Tibial artery (tissue), 4 donors: ENCODE measurements around the gene TAF7L.

ENCODE experiments used
- DNase-seq, 2 donors: peaks; one replicate each; pipeline ENCODE4 v3.0.0-alpha.2; 2019
- H3K27ac ChIP-seq, 2 donors: fragments of 200-600 bp; sonication (generic) in 1 of 2; 1 replicate in 1 of 2; 2 replicates in 1 of 2; pipeline ENCODE4 v1.5.1; 2018 to 2019; ENCODE audit warnings: mild to moderate bottlenecking in 1 of 2
- H3K27me3 ChIP-seq, 2 donors: fragments of 200-600 bp; sonication (generic) in 1 of 2; one replicate each; pipeline versions ENCODE4 v1.5.1 to v1.6.0; 2016 to 2019
- H3K36me3 ChIP-seq, 3 donors: fragments of 200-600 bp; sonication (generic) in 2 of 3; one replicate each; pipeline ENCODE4 v1.5.1; 2016 to 2019; ENCODE audit warnings: mild to moderate bottlenecking in 2 of 3
- H3K4me1 ChIP-seq, 4 donors: fragments of 200-600 bp; sonication (generic) in 2 of 4; 1 replicate in 3 of 4; 2 replicates in 1 of 4; pipeline ENCODE4 v1.5.1; 2016 to 2019
- H3K4me3 ChIP-seq, 2 donors: fragments of 200-600 bp; sonication (generic) in 1 of 2; 1 replicate in 1 of 2; 2 replicates in 1 of 2; pipeline ENCODE4 v1.5.1; 2018 to 2019; ENCODE audit warnings: mild to moderate bottlenecking in 2 of 2
- H3K9me3 ChIP-seq, 3 donors: fragments of 200-600 bp; sonication (generic) in 1 of 3; one replicate each; pipeline ENCODE4 v1.5.1; 2016 to 2019
- CTCF ChIP-seq, 2 experiments: fragments of 200-600 bp in 1 of 2; fragments of 450-650 bp in 1 of 2; IDR thresholded peaks; one replicate each; pipeline ENCODE4 v1.5.1; 2017 to 2019; ENCODE audit warnings: antibody characterized with exemption in 2 of 2, mild to moderate bottlenecking in 1 of 2, moderate library complexity in 1 of 2
- intact Hi-C: fragments of 100-400 bp; cut with DNase I; formaldehyde crosslinking; loops from one replicate; pipeline ENCODE4 v1.15.0; 2023; ENCODE audit warnings: low total_unique reads

The TAF7L gene

GRCh38 chrX:101260435-101260834, 30.7 kb downstream of the TAF7L start:
- TF ChIP-seq CTCF (IDR thresholded peaks at IDR 0.05), result no peak
- H3K4me3 ChIP-seq, result no peak overlapping the region
- no peaks in the 10 kb centered on the region for H3K36me3 ChIP-seq
- intact Hi-C loops, result no loop called here
- H3K9me3 ChIP-seq, result no peaks in the 10 kb centered on the region
- H3K27me3 ChIP-seq, result no peaks in the 10 kb centered on the region
- no peaks in the 10 kb centered on the region for H3K4me1 ChIP-seq
- no peak overlapping the region for H3K27ac ChIP-seq
- DNase-seq, result no peak

- intact Hi-C loops, result no loop called here
- Histone ChIP-seq H3K4me3 (no peak overlapping the region), H3K27me3 (no peaks in the 10 kb centered on the region)
Measured at GRCh38 chrX:101258259-101258581, 32.9 kb downstream of the TAF7L start.

GRCh38 chrX:101257448-101258258, 33.5 kb downstream of the TAF7L start:
- TF ChIP-seq CTCF (IDR thresholded peaks at IDR 0.05), result no peak
- Histone ChIP-seq H3K4me1 (no peaks in the 10 kb centered on the region), H3K9me3 (no peaks in the 10 kb centered on the region), H3K27ac (no peak overlapping the region), H3K4me3 (no peak overlapping the region), H3K27me3 (no peaks in the 10 kb centered on the region), H3K36me3 (no peaks in the 10 kb centered on the region)
- intact Hi-C loops, result no loop called here
- DNase-seq, result no peak

More at GRCh38 chrX:101258259-101258581, 32.9 kb downstream of the TAF7L start:
- no peak overlapping the region for H3K27ac ChIP-seq
- no peak for TF ChIP-seq CTCF (IDR thresholded peaks at IDR 0.05)
- H3K36me3 ChIP-seq, result no peaks in the 10 kb centered on the region
- no peaks in the 10 kb centered on the region for H3K9me3 ChIP-seq
- no peak for DNase-seq
- no peaks in the 10 kb centered on the region for H3K4me1 ChIP-seq

- no peaks in the 10 kb centered on the region for H3K9me3 ChIP-seq
- TF ChIP-seq CTCF (IDR thresholded peaks at IDR 0.05), result no peak
- no peaks in the 10 kb centered on the region for H3K27me3 ChIP-seq
- H3K27ac ChIP-seq, result no peak overlapping the region
- H3K4me1 ChIP-seq, result no peaks in the 10 kb centered on the region
- intact Hi-C loops, result no loop called here
- no peak overlapping the region for H3K4me3 ChIP-seq
- no peaks in the 10 kb centered on the region for H3K36me3 ChIP-seq
- DNase-seq, result no peak
Measured at GRCh38 chrX:101252634-101253033, 38.5 kb downstream of the TAF7L start.

- no peak for TF ChIP-seq CTCF (IDR thresholded peaks at IDR 0.05)
- Histone ChIP-seq H3K4me3 (no peak overlapping the region), H3K9me3 (no peaks in the 10 kb centered on the region), H3K27me3 (no peaks in the 10 kb centered on the region), H3K27ac (no peak overlapping the region), H3K4me1 (no peaks in the 10 kb centered on the region), H3K36me3 (no peaks in the 10 kb centered on the region)
- DNase-seq, result no peak
- intact Hi-C loops, result no loop called here
Measured at GRCh38 chrX:101241531-101241930, 49.6 kb downstream of the TAF7L start.
